ENCODE data around the gene SIL1.

GRCh38 chr5:138949223-138949574 lies 249.0 kb downstream of the SIL1 start:
- TF ChIP-seq POLR2AphosphoS5 (IDR thresholded peaks at IDR 0.05; ENCODE audit: insufficient read depth in 1 of 2, low read depth in 1 of 2) (no peak), CTCF (IDR thresholded peaks at IDR 0.05) (no peak)

Measured in vagina (tissue), 2 donors.